GM19463 (cell line): ENCODE data around the gene MKNK1.
A peak's percentile ranks its signal among the peaks of the same experiment; 100 is the strongest.

Source experiments
- ATAC-seq: cut with Tn5 transposase; IDR thresholded peaks from one replicate; pipeline ENCODE4 v1.9.1; 2021; ENCODE audit warnings: mild to moderate bottlenecking, moderate library complexity; ENCODE audit not compliant: unreplicated experiment

MKNK1 gene

DNA sequence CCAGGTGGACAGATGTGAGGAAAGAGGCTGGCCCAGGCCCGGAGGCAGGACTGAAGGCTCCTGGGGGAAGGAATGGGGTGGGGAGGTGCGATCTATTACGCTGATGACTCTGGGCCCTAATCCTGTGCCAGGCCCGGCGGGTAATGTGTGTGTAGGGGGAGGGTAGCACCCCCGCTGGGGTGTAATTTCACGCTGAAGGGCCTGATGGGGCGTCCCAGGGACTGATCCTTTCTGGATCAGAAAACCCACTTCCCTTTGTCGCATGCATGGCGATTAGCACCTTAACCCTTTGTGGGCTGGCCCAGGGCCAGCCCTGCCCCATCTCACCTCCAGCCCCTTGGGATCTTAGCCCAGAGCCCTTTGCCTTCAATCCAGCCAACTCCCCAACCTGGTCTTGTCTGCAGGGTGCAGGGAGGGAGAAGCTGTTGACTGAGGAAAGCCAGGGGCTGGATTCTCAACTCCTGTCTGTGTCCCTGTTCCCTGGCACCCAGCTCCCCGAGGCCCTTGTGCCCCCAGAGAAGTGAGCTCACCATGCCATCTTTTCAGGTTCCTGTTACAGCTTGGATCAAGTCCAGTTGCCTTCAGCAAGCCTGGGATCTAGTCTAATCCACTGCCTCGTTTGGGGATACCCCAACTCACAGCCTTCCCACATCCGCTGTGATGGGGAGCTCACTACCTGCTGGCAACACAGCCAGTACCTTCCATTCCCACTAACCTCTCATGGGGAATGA, 78.7 kb downstream of the MKNK1 start:
- ATAC-seq, result no peak

DNA sequence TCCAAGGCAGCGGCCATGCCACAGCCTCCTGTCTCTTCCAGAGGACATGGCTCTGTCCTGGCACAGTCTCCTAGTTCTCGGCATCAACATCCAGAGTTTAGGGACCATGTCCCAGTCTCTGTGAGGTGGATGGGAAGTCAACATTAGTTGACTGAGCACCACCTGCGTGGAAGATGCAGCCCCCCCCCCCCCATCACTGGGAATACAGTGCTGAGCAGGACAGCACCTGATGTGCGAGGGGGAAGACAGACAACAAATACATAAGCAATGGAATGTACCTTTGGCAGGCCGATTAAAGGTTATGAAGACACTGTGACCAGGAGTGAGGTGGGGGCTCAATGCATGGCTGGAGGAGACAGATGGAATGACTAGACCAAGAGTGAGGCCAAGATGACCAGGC, 79.2 kb downstream of the MKNK1 start:
- ATAC-seq, result no peak

- ATAC-seq, result no peak
These were observed 80.3 kb downstream of the MKNK1 start for GRCh38 chr1:46523496-46524353.

DNA sequence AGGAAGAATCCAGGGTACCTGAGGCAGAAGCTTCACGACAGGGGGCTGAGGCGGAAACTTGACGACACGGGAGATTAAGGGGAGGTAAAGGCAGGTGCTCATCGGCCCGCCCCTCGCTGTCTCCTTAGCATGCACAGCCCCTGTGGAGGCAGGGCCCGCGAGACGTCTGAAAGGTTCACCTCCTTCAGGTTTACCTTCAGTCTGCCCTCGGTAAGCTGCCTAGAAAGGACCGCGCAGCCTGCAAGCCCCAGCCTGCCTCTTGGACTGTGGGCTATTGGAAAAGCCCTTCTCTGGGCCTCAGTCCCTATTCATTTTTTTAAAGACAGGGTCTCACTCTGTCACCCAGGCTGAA, 81.1 kb downstream of the MKNK1 start:
- no peak for ATAC-seq

DNA sequence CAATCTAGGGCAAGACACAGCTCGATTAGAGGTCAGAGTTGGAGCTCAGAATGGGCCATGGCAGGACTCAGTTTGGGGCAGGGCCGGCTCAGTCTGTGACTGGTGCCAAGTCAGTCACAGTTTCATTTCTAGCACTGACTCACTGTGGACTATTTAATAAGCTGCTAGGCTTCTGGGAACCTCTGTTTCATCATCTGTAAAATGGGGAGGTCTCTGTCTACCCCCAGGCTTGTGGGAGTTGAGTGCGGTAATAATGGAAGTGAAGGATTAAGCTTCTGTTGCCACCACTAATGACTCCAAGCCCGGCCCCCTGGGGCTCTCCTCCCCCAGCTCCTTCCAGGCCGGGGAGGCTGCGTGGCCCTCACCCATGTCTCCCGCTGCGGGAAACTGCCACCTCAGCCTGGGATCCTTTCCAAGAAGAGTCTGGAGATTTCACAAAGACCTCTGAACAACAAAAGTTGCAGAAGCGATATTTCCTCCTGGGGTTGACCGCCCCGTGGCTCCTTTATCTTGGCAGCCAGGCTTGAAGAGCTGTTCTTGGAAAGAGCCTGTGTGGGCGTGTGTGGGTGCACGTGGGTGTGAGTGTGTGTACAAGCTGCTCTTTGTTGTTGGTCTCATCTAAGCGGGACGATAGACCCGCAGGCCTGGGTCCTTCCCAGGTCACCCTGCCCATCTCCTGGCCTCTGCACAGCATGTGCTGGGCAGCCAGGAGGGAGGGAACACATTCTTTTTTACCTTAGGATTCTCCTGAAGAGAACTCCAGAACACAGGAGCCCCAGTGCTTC, 81.7 kb downstream of the MKNK1 start:
- peak; percentile 81 for ATAC-seq

DNA sequence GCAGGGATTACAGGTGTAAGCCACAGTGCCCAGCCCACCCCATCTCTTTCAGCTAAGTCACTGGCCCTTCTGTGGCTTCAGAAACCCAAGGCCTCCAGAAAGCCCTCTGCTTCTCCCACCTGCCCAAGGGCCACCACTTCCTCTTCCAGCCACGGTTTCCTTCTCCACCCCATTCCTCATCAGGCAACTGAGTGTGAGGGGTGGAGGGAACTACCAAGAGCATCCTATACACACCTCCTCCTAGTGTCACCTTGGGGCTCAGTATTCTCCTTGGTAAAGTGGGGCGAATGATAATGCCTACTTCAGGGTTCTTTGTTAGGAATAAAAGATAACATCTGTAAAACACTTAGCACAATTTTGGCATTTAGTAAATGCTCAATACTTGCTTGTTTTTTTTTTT, 82.7 kb downstream of the MKNK1 start:
- ATAC-seq, result no peak

DNA sequence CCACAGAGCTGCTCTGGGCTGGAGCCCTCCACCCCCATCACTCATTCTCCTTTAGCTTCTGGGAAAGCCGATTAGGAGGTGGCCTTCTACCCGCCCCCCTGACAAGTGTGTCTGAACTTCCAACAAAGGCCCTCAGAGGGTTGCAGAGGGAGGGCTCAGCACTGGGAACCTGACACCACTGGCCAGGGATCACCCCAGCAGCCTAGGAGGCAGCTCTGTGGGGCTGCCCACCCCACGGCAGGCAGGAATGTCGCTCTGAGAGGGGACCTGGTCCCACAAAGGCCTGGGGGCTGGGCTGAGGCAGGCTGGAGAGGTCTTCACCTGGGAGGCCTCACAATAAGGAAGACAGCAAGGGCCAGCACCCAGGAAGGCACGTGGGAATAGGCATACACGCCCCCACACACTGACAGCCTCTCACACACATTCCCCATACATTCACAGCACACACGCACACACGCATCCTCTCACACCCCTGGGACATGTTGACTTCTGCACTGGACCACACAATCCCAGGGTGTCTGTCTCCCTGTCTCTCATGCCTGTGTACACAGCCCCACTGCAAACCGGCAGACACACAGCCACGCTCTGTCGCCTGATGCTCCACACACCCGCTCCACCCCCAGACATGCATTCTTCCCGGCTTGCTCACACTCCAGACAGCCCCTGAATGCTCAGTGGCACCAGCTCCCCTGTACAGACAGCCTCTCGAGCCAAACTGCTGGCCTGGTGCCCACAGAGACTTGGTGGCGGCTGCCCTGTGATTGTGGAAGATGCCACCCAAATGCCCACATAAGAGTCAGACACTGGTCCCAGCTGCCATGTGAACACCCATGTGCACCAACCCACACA, 83.8 kb downstream of the MKNK1 start:
- no peak for ATAC-seq

DNA sequence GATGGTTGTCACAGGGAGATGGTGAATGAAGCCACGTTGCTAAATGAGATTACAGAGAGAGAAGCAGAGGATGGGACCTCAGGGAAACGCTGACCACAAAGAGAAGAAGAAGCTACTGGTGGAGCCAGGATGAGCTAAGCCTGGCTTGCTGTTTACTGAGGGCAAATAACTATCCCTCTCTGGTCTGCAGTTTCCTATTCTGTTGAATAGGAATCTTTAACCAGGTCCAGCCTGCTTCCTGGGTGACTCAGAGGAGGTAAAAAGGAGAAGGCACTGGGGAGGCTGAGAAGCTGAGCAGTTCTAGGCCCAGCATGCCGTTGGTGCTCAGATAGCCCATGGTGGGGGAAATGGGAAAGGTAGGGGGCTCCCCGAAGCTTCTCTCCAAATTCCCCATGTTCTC, 84.9 kb downstream of the MKNK1 start:
- ATAC-seq, result no peak

DNA sequence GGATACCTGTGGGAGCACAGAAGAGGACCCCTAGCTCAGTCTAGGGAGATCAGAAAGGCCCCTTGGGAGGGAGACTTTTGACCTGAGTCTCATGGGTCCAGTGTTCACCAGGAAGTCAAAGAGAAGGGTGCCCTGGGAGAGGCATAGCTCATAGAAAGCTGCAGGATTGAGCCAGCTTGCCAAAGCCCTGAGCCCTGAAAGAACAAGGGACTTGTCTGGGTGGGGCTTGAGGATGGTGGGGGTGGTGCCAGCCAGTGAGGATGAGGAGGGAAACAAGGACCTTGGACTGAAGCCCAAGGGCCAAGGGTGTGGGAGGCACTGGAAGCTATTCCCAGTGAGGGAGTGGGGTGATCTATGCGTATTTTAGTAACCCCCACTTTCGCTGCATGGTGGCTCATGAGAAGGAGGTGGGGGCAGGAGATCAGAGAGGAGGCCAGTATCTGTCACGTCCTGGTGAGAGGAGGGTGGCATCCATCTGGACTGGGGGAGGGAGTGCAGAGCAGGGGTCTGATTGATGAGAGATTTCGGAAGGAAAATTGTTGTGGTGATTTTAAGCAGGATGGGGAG, 86.1 kb downstream of the MKNK1 start:
- no peak for ATAC-seq

DNA sequence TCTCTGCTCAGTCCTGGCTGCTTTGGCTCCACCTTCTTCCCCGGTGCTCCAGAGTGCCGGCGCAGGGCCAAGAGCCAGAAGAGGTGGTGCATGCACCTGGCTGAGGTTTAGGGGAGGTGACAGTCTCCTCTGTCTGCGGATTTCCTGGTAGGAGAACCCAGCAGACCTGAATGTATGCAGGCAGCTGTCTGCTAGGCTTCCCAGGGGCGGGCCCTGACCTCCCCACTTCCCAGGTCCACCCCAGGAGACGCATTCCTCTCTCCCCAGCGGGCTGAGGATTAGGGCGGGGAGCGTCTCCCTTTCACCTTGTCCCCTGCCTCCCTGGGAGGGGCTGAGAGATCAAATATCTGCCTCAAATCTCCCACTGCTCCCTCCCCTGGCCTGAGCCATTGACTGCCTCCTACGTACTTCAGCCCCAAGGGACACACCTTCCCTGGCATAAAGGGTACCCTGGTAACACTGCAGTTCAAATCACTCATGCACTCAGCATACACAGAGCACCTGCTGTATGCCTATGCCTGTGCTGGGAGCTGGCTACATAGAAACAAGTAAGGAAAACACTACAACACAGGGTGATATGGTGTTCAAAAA, 87.0 kb downstream of the MKNK1 start:
- no peak for ATAC-seq

DNA sequence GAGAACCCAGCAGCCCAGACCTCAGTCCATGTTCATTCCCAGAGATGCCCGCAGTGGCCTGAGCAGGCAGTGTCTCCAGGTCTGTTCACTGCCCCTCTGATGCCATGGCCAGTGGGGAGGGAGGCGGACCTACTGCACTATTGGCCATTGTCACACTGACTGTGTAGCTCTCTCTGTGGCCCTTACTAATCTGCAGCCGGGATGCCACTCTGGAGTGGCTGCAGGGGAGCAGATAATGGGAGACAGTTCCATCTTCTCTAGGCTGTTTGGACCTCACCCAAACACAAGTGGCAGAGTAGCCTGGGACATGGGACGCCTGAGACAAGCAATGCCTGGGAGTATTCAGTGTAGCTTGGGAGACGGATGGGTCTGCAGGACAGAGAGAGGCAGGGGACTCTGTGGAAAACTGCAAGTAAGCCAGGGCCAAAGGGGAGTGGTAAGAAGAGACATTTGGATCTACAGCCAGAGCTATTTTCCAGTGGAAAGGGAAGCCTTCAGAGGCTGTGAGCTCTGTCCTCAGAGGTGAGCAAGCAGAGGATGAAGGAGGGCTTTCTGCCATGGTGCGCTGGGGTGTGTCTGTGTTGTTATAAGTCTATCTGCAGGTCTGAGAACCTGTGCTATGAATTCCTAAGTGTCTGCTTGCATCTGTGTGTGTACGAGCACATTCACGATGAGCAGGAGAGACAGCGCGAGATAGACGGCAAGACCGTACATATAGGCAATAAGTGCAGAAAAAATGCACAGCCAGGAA, 87.7 kb downstream of the MKNK1 start:
- no peak for ATAC-seq

GRCh38 chr1:46515576-46515975, 88.5 kb downstream of the MKNK1 start:
- ATAC-seq, result no peak

DNA sequence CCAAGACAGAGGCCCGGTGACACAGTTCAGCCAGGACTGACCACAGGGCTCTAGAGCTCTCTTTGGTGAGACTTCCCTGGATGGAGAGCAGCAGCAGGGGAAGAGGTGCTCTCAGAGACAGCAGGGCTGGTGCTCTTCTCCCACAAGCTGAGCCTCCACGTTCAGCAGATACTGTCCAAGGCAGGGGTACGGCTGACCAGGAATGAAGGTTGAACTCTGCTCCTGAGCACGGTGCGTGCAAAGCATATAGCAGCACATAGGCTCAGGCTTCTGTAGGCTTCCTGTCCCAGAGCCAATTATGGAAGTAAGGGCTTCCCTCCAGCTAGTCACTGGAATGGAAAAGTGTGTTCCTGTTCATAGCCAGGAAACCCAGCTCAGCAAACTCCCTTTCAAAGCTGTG, 90.5 kb downstream of the MKNK1 start:
- ATAC-seq, result no peak

DNA sequence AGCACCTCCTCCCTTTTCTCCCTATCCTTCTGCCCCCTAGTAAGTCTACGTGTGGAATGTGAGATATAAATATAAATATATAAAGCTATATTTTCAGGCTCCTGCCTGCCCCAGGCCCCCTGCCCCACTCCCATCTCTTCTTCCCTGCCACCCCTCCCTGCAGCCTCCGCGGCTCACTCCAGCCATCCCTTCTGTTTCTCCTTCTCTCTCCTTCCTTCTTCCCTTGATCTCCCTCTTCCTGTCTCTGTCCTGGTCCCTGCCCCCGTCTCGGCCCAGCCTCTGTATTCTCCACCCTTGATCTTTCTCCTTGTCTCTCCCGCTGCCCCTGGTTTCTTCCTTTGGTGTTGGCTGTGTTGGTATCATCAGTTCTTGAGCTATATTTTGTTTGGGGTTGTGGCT, 91.3 kb downstream of the MKNK1 start:
- no peak for ATAC-seq

DNA sequence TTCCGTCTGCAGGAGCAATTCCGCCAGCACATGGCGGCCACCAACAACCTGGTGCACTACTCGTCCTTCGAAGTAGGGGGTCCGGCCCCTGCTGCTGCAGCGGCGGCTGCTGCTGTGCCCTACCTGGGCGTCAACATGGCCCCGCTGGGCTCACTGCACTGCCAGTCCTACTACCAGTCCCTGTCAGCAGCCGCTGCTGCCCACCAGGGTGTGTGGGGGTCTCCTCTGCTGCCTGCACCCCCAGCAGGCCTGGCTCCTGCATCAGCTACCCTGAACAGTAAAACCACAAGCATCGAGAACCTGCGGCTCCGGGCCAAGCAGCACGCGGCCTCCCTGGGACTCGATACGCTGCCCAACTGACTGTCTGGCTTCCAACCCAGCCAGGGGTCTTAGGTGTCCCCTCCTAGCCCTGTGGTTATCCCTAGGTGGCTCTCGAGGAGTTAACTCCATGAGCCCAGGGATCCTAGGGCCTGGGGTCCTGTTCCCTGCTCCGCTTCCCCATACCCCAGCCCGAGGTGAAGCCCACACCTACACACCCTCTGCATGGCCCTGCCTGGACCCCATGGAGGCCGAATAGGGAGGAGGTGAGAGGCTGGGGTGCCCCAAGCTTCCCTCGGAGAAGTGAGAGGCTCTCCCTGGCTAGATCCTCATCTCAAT, 91.8 kb downstream of the MKNK1 start:
- ATAC-seq, result no peak

DNA sequence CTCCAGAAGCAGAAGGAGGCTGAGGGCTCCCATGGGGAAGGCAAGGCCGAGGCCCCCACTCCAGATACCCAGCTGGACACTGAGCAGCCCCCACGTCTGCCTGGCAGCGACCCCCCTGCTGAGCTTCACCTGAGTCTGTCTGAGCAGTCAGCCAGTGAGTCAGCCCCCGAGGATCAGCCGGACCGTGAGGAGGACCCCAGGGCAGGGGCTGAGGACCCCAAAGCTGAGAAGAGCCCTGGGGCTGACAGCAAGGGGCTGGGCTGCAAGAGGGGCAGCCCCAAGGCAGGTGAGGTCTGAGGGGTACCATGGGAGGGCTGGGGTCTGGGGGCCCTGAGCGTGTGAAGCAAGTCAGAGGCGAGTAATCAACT, 93.1 kb downstream of the MKNK1 start:
- no peak for ATAC-seq

DNA sequence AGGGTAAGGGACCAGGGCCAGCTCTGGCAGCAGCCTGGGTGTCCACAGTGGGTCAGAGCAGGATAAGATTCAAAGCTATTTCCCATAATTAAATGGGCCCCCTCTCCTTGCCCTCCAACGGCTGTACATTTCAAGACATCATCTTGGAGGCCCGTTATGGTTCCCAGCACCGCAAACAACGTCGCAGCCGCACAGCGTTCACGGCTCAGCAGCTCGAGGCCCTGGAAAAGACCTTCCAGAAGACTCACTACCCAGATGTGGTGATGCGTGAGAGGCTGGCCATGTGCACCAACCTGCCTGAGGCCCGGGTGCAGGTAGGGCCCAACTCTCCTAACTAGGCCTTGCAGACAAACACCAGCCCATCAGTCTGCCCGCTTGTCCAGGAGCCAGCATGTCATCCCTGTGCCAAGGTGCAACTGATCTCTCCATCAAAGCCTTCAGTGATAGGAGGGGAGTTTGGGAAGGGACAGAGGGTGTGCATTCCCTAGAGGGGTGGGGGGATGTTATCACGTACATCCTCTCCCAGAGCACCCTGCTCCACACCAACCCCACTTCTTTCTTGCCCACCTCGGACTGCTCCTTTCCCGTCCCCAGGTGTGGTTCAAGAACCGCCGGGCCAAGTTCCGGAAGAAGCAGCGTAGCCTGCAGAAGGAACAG, 93.6 kb downstream of the MKNK1 start:
- no peak for ATAC-seq

GRCh38 chr1:46508757-46509156, 95.3 kb downstream of the MKNK1 start:
- ATAC-seq, result no peak
